ENCODE data around the gene JAML.
A peak's percentile ranks its signal among the peaks of the same experiment; 100 is the strongest.

- TF ChIP-seq CTCF (IDR thresholded peaks at IDR 0.05) (peak; percentile 72 to 91 (median 82)), POLR2AphosphoS5 (IDR thresholded peaks at IDR 0.05) (no peak)
These were observed 53.3 kb downstream of the JAML start for GRCh38 chr11:118171269-118172062.

Data from sigmoid colon (tissue), 4 donors.